Measurements from ENCODE around the gene NEK5.

GRCh38 chr13:52034616-52035226, 94.2 kb downstream of the NEK5 start:
- TF ChIP-seq EZH2 (IDR thresholded peaks at IDR 0.05; ENCODE audit: insufficient read depth, low read length): no peak
- no peak for TF ChIP-seq CTCF (IDR thresholded peaks at IDR 0.05; ENCODE audit: insufficient read depth, low read depth, low read length)

Data from astrocyte (in vitro differentiated cells and primary cell).